GM18867 (cell line): Measurements from ENCODE around the gene CDC7.
A peak's percentile ranks its signal among the peaks of the same experiment; 100 is the strongest.

Experiments
- ATAC-seq: cut with Tn5 transposase; IDR thresholded peaks from one replicate; pipeline ENCODE4 v1.9.1; 2021; ENCODE audit warnings: mild to moderate bottlenecking, moderate library complexity; ENCODE audit not compliant: unreplicated experiment

CDC7 gene

GRCh38 chr1:91570120-91570448 is 69.4 kb downstream of the CDC7 start:
- ATAC-seq = no peak

GRCh38 chr1:91572044-91572443 is 71.4 kb downstream of the CDC7 start:
- ATAC-seq = peak; percentile 73
